ENCODE results near the gene DNAJB13.

DNAJB13 gene

DNA sequence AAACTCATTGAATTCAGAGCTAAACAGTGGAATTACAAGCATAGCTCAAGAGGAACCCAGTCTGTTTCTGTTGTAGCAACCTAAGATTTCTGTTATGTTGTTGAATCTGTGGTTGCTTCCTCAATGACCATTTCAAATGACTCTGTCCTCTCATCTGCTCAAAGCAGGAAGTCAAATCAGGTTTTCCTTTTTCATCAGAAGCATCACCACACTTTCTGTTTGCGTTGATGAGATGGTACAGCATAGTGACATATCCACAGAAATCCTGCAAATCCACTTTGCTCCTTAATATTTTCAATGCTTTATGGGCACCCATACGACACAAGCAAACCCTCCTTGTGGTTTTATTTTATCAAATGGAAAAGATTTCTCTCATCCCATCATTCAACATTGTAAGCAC, 44.4 kb downstream of the DNAJB13 start:
- TF ChIP-seq, protein P1, sequence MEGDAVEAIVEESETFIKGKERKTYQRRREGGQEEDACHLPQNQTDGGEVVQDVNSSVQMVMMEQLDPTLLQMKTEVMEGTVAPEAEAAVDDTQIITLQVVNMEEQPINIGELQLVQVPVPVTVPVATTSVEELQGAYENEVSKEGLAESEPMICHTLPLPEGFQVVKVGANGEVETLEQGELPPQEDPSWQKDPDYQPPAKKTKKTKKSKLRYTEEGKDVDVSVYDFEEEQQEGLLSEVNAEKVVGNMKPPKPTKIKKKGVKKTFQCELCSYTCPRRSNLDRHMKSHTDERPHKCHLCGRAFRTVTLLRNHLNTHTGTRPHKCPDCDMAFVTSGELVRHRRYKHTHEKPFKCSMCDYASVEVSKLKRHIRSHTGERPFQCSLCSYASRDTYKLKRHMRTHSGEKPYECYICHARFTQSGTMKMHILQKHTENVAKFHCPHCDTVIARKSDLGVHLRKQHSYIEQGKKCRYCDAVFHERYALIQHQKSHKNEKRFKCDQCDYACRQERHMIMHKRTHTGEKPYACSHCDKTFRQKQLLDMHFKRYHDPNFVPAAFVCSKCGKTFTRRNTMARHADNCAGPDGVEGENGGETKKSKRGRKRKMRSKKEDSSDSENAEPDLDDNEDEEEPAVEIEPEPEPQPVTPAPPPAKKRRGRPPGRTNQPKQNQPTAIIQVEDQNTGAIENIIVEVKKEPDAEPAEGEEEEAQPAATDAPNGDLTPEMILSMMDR (IDR thresholded peaks at IDR 0.05; ENCODE audit: control extremely low read depth, extremely low read depth, low read depth, missing control alignments) = no peak
- CTCF ChIA-PET = interaction anchor here (1.2 to 2.3 kb wide), 3 partner anchors 9 to 20 kb away, joined by 3 to 5 read pairs (median 5); partner anchors contain the start of gene UCP2
- POLR2A ChIA-PET = interaction anchor here (3.1 kb wide), 1 partner anchor 14 kb away, joined by 21 read pairs; the partner anchor contains the start of gene UCP2
- no peak for DNase-seq (ENCODE audit: extremely low spot score)

DNA sequence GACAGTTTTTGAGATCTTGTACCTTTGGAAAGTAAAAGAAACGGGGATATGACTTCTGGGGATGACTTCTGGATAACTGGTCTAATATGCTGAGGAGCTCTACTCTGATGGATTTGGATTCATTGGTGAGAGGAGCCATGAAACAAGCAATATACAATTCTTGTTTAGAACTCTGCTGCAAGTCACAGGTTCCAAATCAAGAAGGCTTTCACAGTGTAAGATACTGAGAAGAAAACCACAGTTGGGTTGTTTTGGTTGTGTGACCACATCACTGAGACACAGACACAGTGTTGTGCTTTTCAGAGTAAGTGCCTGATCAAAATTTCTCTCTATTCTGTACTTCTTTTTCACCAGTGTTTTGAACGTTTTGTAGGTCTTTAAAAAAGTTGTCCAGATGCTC, 44.9 kb downstream of the DNAJB13 start:
- no peak for DNase-seq (ENCODE audit: extremely low spot score)
- CTCF ChIA-PET = interaction anchor here (1.2 to 2.3 kb wide), 4 partner anchors 9 to 20 kb away, joined by 3 to 5 read pairs (median 4); partner anchors contain the start of gene UCP2
- POLR2A ChIA-PET = interaction anchor here (3.1 kb wide), 1 partner anchor 15 kb away, joined by 21 read pairs; the partner anchor contains the start of gene UCP2
- TF ChIP-seq, protein P1 (IDR thresholded peaks at IDR 0.05; ENCODE audit: control extremely low read depth, extremely low read depth, low read depth, missing control alignments) = no peak

DNA sequence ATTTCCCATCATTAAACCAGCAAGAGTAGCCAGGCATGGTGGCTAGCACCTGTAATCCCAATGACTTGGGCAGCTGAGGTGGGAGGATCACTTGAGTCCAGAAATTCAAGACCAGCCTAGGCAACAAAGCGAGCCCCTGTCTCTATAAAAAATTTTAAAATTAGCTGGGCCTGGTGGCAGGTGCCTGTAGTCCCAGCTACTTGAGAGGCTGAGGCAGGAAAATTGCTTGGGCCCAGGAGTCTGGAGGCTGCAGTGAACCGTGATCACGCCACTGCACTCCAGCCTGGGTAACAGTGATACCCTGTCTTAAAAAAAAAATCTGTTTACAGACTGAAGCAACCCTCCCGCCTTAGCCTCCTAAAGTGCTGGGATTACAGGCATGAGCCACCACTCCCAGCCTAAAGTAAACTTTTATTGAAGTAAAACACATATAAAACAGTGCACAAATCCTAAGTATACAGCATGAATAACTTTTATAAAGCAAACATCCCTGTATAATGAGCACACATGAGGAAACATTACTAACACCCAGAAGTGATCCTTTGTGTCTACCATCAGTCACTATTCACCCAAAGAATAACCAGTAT, 45.4 kb downstream of the DNAJB13 start:
- ChIA-PET POLR2A (interaction anchor here (1.3 to 3.1 kb wide), 3 partner anchors 15 to 16 kb away, joined by 4 to 21 read pairs (median 13); partner anchors contain the start of gene UCP2), CTCF (interaction anchor here (1.2 to 1.6 kb wide), 4 partner anchors 12 to 259 kb away, joined by 3 to 5 read pairs (median 4); partner anchors contain the start of genes UCP2 and UCP3)
- TF ChIP-seq, protein P1 (IDR thresholded peaks at IDR 0.05; ENCODE audit: control extremely low read depth, extremely low read depth, low read depth, missing control alignments) = no peak
- no peak for DNase-seq (ENCODE audit: extremely low spot score)

DNA sequence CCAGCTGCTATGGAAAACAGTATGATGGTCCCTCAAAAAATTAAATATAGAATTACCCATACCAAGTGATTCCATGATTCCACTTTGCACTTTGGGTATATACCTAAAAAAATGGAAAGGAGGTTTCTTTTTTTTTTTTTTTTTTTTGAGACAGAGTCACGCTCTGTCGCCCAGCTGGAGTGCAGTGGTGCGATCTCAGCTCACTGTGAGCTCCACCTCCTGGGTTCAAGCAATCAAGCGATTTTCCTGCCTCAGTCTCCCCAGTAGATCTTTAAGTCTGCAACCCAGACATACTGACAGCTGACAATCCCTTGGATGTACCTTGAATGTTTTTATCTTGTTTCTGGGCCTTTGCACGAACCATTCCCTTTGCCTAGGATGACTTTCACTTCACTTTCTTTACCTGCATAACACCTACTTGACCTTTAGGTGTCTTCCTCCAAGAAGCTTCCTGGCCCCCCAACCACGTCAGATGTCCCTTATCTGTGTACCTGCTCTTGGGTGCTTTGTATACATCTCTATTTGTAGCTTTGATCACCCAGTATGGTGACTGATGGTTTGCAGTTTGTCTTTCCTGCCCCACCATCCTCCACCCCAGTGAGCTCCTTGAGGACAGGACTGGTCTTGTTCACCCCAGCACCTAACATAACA, 46.4 kb downstream of the DNAJB13 start:
- TF ChIP-seq, protein P1 (IDR thresholded peaks at IDR 0.05; ENCODE audit: control extremely low read depth, extremely low read depth, low read depth, missing control alignments) = no peak
- DNase-seq (ENCODE audit: extremely low spot score) = no peak
- POLR2A ChIA-PET = interaction anchor here (1.3 to 1.9 kb wide), 2 partner anchors 14 to 17 kb away, joined by 4 to 13 read pairs; no protein-coding TSS in a partner anchor
- CTCF ChIA-PET = interaction anchor here (0.8 to 1.9 kb wide), 8 partner anchors 11 to 258 kb away, joined by 3 to 4 read pairs (median 4); partner anchors contain the start of genes UCP2 and UCP3

DNA sequence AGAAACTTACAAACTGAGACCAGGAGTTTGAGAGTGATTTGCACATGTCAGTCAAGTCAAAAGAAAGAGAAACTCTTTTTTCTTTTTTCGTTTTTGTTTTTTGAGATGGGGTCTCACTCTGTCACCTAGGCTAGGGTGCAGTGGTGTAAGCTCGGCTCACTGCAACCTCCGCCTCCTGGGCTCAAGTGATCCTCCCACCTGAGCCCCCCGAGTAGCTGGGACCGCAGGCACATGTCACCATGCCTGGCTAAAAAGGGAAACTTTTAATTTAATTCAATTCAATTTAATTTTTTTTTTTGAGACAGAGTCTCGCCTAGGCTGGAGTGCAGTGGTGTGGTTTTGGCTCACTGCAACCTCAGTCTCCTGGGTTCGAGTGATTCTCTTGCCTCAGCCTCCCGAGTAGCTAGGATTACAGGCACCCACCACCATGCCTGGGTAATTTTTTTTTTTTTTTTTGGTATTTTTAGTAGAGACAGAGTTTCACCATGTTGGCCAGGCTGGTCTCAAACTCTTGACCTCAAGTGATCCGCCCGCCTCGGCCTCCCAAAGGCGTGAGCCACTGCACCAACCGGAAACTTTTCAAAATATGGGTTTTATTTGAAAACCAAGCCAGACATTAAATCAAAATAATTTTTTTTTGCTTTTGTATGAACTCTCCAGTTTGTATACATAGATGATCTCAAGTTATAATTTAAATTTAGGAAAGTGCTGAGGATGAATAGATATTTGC, 48.2 kb downstream of the DNAJB13 start:
- no peak for DNase-seq (ENCODE audit: extremely low spot score)
- TF ChIP-seq, protein P1 (IDR thresholded peaks at IDR 0.05; ENCODE audit: control extremely low read depth, extremely low read depth, low read depth, missing control alignments) = no peak
- CTCF ChIA-PET = interaction anchor here (1.7 kb wide), 1 partner anchor 16 kb away, joined by 7 read pairs; no protein-coding TSS in a partner anchor
- POLR2A ChIA-PET = no interaction called here
